Measurements from ENCODE around the gene VASH2.
"Not testable (repeated sequence)": the region's sequence is repeated elsewhere in the genome, so short reads cannot be mapped to it uniquely, and the experiment has no call there.

Gene VASH2

GRCh38 chr1:212981571-212982328, 31.4 kb downstream of the VASH2 start:
- peaks cover 8% of the 10 kb centered on the region for H3K4me1 ChIP-seq (ENCODE audit: control insufficient read depth, insufficient read depth, low read length, poor library complexity, severe bottlenecking)
- WGBS, 2 experiments (ENCODE audit: insufficient coverage in 2 of 2): 89 to 94% methylated on average over 5 to 7 of the region's 13 CpGs
- no peak overlapping the region for H3K27ac ChIP-seq (ENCODE audit: low read depth, low read length, severe bottlenecking)

GRCh38 chr1:212982430-212983152, 32.2 kb downstream of the VASH2 start:
- peaks cover 5% of the 10 kb centered on the region for H3K36me3 ChIP-seq (ENCODE audit: control insufficient read depth, insufficient read depth, low read length)
- 86 to 92% methylated on average over 1 to 2 of the region's 6 CpGs for WGBS, 2 experiments (ENCODE audit: insufficient coverage in 2 of 2)
- no peak overlapping the region for H3K27ac ChIP-seq (ENCODE audit: low read depth, low read length, severe bottlenecking)
- no peaks in the 10 kb centered on the region for H3K9me3 ChIP-seq (ENCODE audit: control insufficient read depth, low read length)
- no peak overlapping the region for H3K4me3 ChIP-seq (ENCODE audit: extremely low read depth, insufficient read depth, low read length, poor library complexity, severe bottlenecking)
- peaks cover 8% of the 10 kb centered on the region for H3K4me1 ChIP-seq (ENCODE audit: control insufficient read depth, insufficient read depth, low read length, poor library complexity, severe bottlenecking)

More at GRCh38 chr1:212981571-212982328, 31.4 kb downstream of the VASH2 start:
- no peaks in the 10 kb centered on the region for H3K9me3 ChIP-seq (ENCODE audit: control insufficient read depth, low read length)
- H3K4me3 ChIP-seq (ENCODE audit: extremely low read depth, insufficient read depth, low read length, poor library complexity, severe bottlenecking): no peak overlapping the region
- peaks cover 7% of the 10 kb centered on the region for H3K36me3 ChIP-seq (ENCODE audit: control insufficient read depth, insufficient read depth, low read length)

GRCh38 chr1:212983482-212983881, 33.1 kb downstream of the VASH2 start:
- WGBS, 2 experiments (ENCODE audit: insufficient coverage in 2 of 2): 100% methylated on average over 1 of the region's 3 CpGs; no CpG with 5 or more reads in 1 of the 2 experiments
- peaks cover 8% of the 10 kb centered on the region for H3K4me1 ChIP-seq (ENCODE audit: control insufficient read depth, insufficient read depth, low read length, poor library complexity, severe bottlenecking)
- H3K4me3 ChIP-seq (ENCODE audit: extremely low read depth, insufficient read depth, low read length, poor library complexity, severe bottlenecking): no peak overlapping the region
- H3K36me3 ChIP-seq (ENCODE audit: control insufficient read depth, insufficient read depth, low read length): peaks cover 5% of the 10 kb centered on the region
- no peaks in the 10 kb centered on the region for H3K9me3 ChIP-seq (ENCODE audit: control insufficient read depth, low read length)
- H3K27ac ChIP-seq (ENCODE audit: low read depth, low read length, severe bottlenecking): no peak overlapping the region

- H3K4me1 ChIP-seq (ENCODE audit: control insufficient read depth, insufficient read depth, low read length, poor library complexity, severe bottlenecking): peaks cover 8% of the 10 kb centered on the region
- no peak overlapping the region for H3K4me3 ChIP-seq (ENCODE audit: extremely low read depth, insufficient read depth, low read length, poor library complexity, severe bottlenecking)
- peaks cover 7% of the 10 kb centered on the region for H3K36me3 ChIP-seq (ENCODE audit: control insufficient read depth, insufficient read depth, low read length)
- H3K9me3 ChIP-seq (ENCODE audit: control insufficient read depth, low read length): no peaks in the 10 kb centered on the region
- 100% methylated on average over 1 to 2 of the region's 6 CpGs for WGBS, 2 experiments (ENCODE audit: insufficient coverage in 2 of 2)
- H3K27ac ChIP-seq (ENCODE audit: low read depth, low read length, severe bottlenecking): no peak overlapping the region
Observed at GRCh38 chr1:212984522-212985291, 34.4 kb downstream of the VASH2 start.

DNA sequence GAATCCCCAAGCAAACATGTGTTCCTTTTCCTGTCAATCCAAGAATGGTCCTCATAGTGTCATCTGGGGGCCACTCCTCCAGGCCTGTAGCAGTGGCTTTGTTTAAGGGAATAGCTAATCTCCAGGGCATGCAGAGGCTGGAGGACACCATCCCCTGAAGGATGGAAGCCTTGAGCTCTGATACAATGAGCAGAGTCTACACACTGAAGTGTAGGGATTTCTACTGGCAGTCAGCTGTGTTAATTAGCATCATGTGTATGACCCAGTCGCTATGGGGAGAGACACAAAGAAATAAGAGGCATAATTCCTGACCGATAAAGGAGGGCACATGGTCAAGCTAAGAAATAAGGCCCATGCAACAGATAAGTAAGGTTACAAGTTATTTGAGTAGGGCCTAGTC, 36.2 kb downstream of the VASH2 start:
- Histone ChIP-seq H3K9me3 (ENCODE audit: control insufficient read depth, low read length) (no peaks in the 10 kb centered on the region), H3K27ac (ENCODE audit: low read depth, low read length, severe bottlenecking) (no peak overlapping the region)

DNA sequence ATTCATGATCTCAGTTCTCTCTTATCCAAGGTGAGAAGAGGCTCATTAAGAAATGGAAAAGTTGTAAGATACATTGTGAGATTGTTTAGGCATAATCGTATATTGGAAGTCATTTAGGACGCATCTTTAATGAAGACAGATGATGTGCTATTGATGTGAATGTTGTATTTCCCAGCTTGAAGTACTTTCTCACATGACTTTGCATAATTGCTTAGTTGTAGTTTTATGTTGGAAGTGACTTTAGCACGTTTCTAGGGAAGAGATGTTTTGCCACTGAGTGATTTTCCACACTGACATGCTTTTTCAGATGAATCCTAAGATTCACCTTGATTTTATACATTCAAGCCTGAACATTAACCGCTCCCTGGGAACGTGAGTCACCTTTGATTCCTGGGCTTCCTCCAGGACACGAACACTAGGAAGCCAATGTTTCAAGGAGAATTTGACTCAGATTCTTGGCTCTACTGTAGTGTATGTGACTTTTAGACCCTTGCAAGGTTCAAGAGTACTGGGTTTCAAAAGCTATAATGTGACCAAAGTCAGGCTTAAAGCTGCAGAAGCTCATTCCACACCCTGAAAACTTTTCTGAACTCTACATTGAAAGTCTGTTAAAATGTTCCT, 37.5 kb downstream of the VASH2 start:
- Histone ChIP-seq H3K9me3 (ENCODE audit: control insufficient read depth, low read length) (no peaks in the 10 kb centered on the region), H3K4me3 (ENCODE audit: extremely low read depth, insufficient read depth, low read length, poor library complexity, severe bottlenecking) (no peak overlapping the region), H3K4me1 (ENCODE audit: control insufficient read depth, insufficient read depth, low read length, poor library complexity, severe bottlenecking) (no peaks in the 10 kb centered on the region), H3K36me3 (ENCODE audit: control insufficient read depth, insufficient read depth, low read length) (peaks cover 7% of the 10 kb centered on the region), H3K27ac (ENCODE audit: low read depth, low read length, severe bottlenecking) (no peak overlapping the region)
- 88 to 91% methylated on average over 2 to 5 of the region's 6 CpGs for WGBS, 2 experiments (ENCODE audit: insufficient coverage in 2 of 2)

More for the DNA sequence above, 36.2 kb downstream of the VASH2 start:
- Histone ChIP-seq H3K36me3 (ENCODE audit: control insufficient read depth, insufficient read depth, low read length) (peaks cover 7% of the 10 kb centered on the region), H3K4me3 (ENCODE audit: extremely low read depth, insufficient read depth, low read length, poor library complexity, severe bottlenecking) (no peak overlapping the region), H3K4me1 (ENCODE audit: control insufficient read depth, insufficient read depth, low read length, poor library complexity, severe bottlenecking) (no peaks in the 10 kb centered on the region)
- WGBS, 2 experiments (ENCODE audit: insufficient coverage in 2 of 2): 97 to 100% methylated on average over 2 of the region's 2 CpGs

- H3K4me3 ChIP-seq (ENCODE audit: extremely low read depth, insufficient read depth, low read length, poor library complexity, severe bottlenecking): no peak overlapping the region
- WGBS, 2 experiments (ENCODE audit: insufficient coverage in 2 of 2): no CpG with 5 or more reads among the region's 1 CpG
Observed at GRCh38 chr1:212990276-212990675, 39.9 kb downstream of the VASH2 start.

GRCh38 chr1:212993960-212994359, 43.6 kb downstream of the VASH2 start:
- not testable (repeated sequence) for H3K9me3 ChIP-seq (ENCODE audit: control insufficient read depth, low read length); H3K4me3 ChIP-seq (ENCODE audit: extremely low read depth, insufficient read depth, low read length, poor library complexity, severe bottlenecking); H3K27ac ChIP-seq (ENCODE audit: low read depth, low read length, severe bottlenecking); H3K4me1 ChIP-seq (ENCODE audit: control insufficient read depth, insufficient read depth, low read length, poor library complexity, severe bottlenecking)
- H3K36me3 ChIP-seq (ENCODE audit: control insufficient read depth, insufficient read depth, low read length): peaks cover 13% of the 10 kb centered on the region
- 86 to 95% methylated on average over 4 to 6 of the region's 8 CpGs for WGBS, 2 experiments (ENCODE audit: insufficient coverage in 2 of 2)

More at GRCh38 chr1:212990276-212990675, 39.9 kb downstream of the VASH2 start:
- Histone ChIP-seq H3K4me1 (ENCODE audit: control insufficient read depth, insufficient read depth, low read length, poor library complexity, severe bottlenecking) (no peaks in the 10 kb centered on the region), H3K27ac (ENCODE audit: low read depth, low read length, severe bottlenecking) (no peak overlapping the region), H3K36me3 (ENCODE audit: control insufficient read depth, insufficient read depth, low read length) (peaks cover 7% of the 10 kb centered on the region), H3K9me3 (ENCODE audit: control insufficient read depth, low read length) (no peaks in the 10 kb centered on the region)

- no peak overlapping the region for H3K27ac ChIP-seq (ENCODE audit: low read depth, low read length, severe bottlenecking)
- H3K4me3 ChIP-seq (ENCODE audit: extremely low read depth, insufficient read depth, low read length, poor library complexity, severe bottlenecking): no peak overlapping the region
- H3K4me1 ChIP-seq (ENCODE audit: control insufficient read depth, insufficient read depth, low read length, poor library complexity, severe bottlenecking): no peaks in the 10 kb centered on the region
- peaks cover 11% of the 10 kb centered on the region for H3K36me3 ChIP-seq (ENCODE audit: control insufficient read depth, insufficient read depth, low read length)
- 100% methylated on average over 1 of the region's 3 CpGs; no CpG with 5 or more reads in 1 of the 2 experiments for WGBS, 2 experiments (ENCODE audit: insufficient coverage in 2 of 2)
- no peaks in the 10 kb centered on the region for H3K9me3 ChIP-seq (ENCODE audit: control insufficient read depth, low read length)
Observed at GRCh38 chr1:212994926-212995325, 44.6 kb downstream of the VASH2 start.

DNA sequence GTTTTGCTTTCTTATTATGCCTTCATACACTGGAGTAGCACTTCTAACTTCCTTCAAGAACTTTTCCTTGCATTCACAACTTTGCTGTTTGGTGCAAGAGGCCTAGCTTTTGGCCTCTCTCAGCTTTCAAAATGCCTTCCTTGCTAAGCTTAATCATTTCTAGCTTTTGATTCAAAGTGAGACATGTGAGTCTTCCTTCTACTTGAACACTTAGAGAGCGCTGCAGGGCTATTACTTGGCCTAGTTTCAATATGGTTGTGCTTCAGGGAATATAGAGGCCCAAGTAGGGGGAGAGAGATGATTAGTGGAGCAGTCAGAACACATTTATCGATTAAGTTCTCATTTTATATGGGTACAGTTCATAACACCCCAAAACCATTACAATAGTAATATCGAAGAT, 52.9 kb downstream of the VASH2 start:
- no peak overlapping the region for H3K27ac ChIP-seq (ENCODE audit: low read depth, low read length, severe bottlenecking)
- H3K4me3 ChIP-seq (ENCODE audit: extremely low read depth, insufficient read depth, low read length, poor library complexity, severe bottlenecking): no peak overlapping the region
- no peaks in the 10 kb centered on the region for H3K4me1 ChIP-seq (ENCODE audit: control insufficient read depth, insufficient read depth, low read length, poor library complexity, severe bottlenecking)
- H3K9me3 ChIP-seq (ENCODE audit: control insufficient read depth, low read length): no peaks in the 10 kb centered on the region
- no CpG with 5 or more reads among the region's 3 CpGs for WGBS, 2 experiments (ENCODE audit: insufficient coverage in 2 of 2)
- H3K36me3 ChIP-seq (ENCODE audit: control insufficient read depth, insufficient read depth, low read length): peaks cover 58% of the 10 kb centered on the region
